ENCODE data around the gene AOC3. TPM values are rescaled to one million over a fixed set of nuclear protein-coding genes. Genes with fewer than 3 reads are reported as not detected.
A peak's percentile ranks its signal among the peaks of the same experiment; 100 is the strongest.

AOC3 gene
- total and polyA plus RNA-seq, 2 of the 13 experiments (the other 11 are each of a cell fraction or from before 2014, with no cell fraction given) = 8.7 to 51.7 TPM

DNA sequence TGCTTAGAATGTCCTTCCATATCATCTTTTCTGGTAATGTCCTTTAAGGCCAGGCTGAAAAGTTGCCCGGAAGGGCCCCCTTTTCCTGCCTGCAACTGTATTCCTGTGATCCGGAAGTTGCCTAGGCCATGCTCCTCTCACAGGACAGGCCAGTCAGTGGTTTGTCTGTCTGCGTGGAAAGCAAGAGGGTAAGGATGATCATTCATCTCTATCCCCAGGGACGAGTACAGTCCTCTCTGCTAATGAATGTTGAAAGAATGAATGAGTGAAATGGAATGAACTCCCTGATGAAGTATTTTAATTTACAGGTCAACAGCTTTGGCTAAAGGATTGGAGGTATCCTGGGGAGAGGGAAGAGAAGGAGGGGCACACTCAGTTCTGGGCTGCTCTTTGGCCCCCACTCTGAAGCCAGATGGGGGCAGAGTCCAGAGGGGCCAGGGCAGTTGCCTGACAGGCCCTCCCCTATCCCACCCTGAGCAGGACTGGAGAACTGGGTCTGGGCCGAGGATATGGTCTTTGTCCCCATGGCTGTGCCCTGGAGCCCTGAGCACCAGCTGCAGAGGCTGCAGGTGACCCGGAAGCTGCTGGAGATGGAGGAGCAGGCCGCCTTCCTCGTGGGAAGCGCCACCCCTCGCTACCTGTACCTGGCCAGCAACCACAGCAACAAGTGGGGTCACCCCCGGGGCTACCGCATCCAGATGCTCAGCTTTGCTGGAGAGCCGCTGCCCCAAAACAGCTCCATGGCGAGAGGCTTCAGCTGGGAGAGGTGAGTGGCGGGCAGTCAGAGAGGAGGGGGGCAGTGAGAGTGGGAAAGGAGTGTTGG is 3.2 kb downstream of the AOC3 start (continued):
- TF ChIP-seq, protein P1, sequence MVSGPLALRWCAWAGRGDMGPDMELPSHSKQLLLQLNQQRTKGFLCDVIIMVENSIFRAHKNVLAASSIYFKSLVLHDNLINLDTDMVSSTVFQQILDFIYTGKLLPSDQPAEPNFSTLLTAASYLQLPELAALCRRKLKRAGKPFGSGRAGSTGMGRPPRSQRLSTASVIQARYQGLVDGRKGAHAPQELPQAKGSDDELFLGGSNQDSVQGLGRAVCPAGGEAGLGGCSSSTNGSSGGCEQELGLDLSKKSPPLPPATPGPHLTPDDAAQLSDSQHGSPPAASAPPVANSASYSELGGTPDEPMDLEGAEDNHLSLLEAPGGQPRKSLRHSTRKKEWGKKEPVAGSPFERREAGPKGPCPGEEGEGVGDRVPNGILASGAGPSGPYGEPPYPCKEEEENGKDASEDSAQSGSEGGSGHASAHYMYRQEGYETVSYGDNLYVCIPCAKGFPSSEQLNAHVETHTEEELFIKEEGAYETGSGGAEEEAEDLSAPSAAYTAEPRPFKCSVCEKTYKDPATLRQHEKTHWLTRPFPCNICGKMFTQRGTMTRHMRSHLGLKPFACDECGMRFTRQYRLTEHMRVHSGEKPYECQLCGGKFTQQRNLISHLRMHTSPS (CRISPR knock-in tag; IDR thresholded peaks at IDR 0.05; ENCODE audit: low read depth) = 0 out of 2 replicates have a peak, but pooled peaks have one; percentile 61
- TF ChIP-seq AHR (CRISPR knock-in tag; IDR thresholded peaks at IDR 0.05) (no peak), ZBTB7B (CRISPR knock-in tag; IDR thresholded peaks at IDR 0.05) (peak; percentile 92), NCOA5 (CRISPR knock-in tag; IDR thresholded peaks at IDR 0.05) (no peak), ZMYM2 (CRISPR knock-in tag; IDR thresholded peaks at IDR 0.05) (peak; percentile 79), ZNF616 (CRISPR knock-in tag; IDR thresholded peaks at IDR 0.05; ENCODE audit: low read depth) (no peak), ZFP1 (CRISPR knock-in tag; IDR thresholded peaks at IDR 0.05) (peak; percentile 64; the same call in 1 of the 2 replicates), GFI1 (CRISPR knock-in tag; IDR thresholded peaks at IDR 0.05; ENCODE audit: borderline replicate concordance) (peak; percentile 65; the same call in 1 of the 2 replicates), ZNF850 (CRISPR knock-in tag; conservative IDR thresholded peaks at IDR 0.05) (no peak), NFKBIZ (CRISPR knock-in tag; IDR thresholded peaks at IDR 0.05) (peak; percentile 15; the same call in 1 of the 2 replicates), NAIF1 (CRISPR knock-in tag; IDR thresholded peaks at IDR 0.05; ENCODE audit: borderline replicate concordance) (no peak), SMC3 (IDR thresholded peaks at IDR 0.05; ENCODE audit: low read length) (no peak), SUZ12 (IDR thresholded peaks at IDR 0.05; ENCODE audit: low read depth, low read length) (no peak), NONO (IDR thresholded peaks at IDR 0.05) (no peak), NONO (CRISPR knock-in tag; conservative IDR thresholded peaks at IDR 0.05) (peak; percentile 56), HDAC2 (CRISPR knock-in tag; IDR thresholded peaks at IDR 0.05) (peak; percentile 61; the same call in 1 of the 2 replicates), ZNF3 (CRISPR knock-in tag; IDR thresholded peaks at IDR 0.05) (no peak), BCL6 (CRISPR knock-in tag; IDR thresholded peaks at IDR 0.05) (no peak)
- TF ChIP-seq, protein P2, sequence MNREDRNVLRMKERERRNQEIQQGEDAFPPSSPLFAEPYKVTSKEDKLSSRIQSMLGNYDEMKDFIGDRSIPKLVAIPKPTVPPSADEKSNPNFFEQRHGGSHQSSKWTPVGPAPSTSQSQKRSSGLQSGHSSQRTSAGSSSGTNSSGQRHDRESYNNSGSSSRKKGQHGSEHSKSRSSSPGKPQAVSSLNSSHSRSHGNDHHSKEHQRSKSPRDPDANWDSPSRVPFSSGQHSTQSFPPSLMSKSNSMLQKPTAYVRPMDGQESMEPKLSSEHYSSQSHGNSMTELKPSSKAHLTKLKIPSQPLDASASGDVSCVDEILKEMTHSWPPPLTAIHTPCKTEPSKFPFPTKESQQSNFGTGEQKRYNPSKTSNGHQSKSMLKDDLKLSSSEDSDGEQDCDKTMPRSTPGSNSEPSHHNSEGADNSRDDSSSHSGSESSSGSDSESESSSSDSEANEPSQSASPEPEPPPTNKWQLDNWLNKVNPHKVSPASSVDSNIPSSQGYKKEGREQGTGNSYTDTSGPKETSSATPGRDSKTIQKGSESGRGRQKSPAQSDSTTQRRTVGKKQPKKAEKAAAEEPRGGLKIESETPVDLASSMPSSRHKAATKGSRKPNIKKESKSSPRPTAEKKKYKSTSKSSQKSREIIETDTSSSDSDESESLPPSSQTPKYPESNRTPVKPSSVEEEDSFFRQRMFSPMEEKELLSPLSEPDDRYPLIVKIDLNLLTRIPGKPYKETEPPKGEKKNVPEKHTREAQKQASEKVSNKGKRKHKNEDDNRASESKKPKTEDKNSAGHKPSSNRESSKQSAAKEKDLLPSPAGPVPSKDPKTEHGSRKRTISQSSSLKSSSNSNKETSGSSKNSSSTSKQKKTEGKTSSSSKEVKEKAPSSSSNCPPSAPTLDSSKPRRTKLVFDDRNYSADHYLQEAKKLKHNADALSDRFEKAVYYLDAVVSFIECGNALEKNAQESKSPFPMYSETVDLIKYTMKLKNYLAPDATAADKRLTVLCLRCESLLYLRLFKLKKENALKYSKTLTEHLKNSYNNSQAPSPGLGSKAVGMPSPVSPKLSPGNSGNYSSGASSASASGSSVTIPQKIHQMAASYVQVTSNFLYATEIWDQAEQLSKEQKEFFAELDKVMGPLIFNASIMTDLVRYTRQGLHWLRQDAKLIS (CRISPR knock-in tag; IDR thresholded peaks at IDR 0.05) = no peak
- TF ChIP-seq, protein P3, sequence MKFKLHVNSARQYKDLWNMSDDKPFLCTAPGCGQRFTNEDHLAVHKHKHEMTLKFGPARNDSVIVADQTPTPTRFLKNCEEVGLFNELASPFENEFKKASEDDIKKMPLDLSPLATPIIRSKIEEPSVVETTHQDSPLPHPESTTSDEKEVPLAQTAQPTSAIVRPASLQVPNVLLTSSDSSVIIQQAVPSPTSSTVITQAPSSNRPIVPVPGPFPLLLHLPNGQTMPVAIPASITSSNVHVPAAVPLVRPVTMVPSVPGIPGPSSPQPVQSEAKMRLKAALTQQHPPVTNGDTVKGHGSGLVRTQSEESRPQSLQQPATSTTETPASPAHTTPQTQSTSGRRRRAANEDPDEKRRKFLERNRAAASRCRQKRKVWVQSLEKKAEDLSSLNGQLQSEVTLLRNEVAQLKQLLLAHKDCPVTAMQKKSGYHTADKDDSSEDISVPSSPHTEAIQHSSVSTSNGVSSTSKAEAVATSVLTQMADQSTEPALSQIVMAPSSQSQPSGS (CRISPR knock-in tag; IDR thresholded peaks at IDR 0.05) = peak; percentile 76
- TF ChIP-seq, protein P4, sequence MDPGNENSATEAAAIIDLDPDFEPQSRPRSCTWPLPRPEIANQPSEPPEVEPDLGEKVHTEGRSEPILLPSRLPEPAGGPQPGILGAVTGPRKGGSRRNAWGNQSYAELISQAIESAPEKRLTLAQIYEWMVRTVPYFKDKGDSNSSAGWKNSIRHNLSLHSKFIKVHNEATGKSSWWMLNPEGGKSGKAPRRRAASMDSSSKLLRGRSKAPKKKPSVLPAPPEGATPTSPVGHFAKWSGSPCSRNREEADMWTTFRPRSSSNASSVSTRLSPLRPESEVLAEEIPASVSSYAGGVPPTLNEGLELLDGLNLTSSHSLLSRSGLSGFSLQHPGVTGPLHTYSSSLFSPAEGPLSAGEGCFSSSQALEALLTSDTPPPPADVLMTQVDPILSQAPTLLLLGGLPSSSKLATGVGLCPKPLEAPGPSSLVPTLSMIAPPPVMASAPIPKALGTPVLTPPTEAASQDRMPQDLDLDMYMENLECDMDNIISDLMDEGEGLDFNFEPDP (CRISPR knock-in tag; conservative IDR thresholded peaks at IDR 0.05) = 0 out of 2 replicates have a peak, but pooled peaks have one; percentile 79

Measured in HepG2 (cell line).